Adrenal gland (tissue), 12 donors: Measurements from ENCODE around the gene EIF4H. TPM values are rescaled to one million over a fixed set of nuclear protein-coding genes. Genes with fewer than 3 reads are reported as not detected.

Source experiments
- DNase-seq, 7 donors: peaks; one replicate each; pipeline ENCODE4 v3.0.0-alpha.2; 2019 to 2020
- H3K27ac ChIP-seq, 5 donors: fragments of 200-600 bp; sonication (generic) in 4 of 5; 1 replicate in 3 of 5; 2 replicates in 2 of 5; pipeline versions ENCODE4 v1.5.1 to v1.8.0; 2016 to 2020; ENCODE audit warnings: mild to moderate bottlenecking in 1 of 5
- H3K27me3 ChIP-seq: fragments of 200-600 bp; 2 replicates; pipeline ENCODE4 v1.8.0; 2021
- H3K36me3 ChIP-seq, 2 donors: fragments of 200-600 bp; replicated peaks in 1 of 2; 1 replicate in 1 of 2; 2 replicates in 1 of 2; pipeline versions ENCODE4 v1.5.1 to v1.8.0; 2018 to 2022
- H3K4me1 ChIP-seq, 2 donors: fragments of 200-600 bp; replicated peaks in 1 of 2; 1 replicate in 1 of 2; 2 replicates in 1 of 2; pipeline versions ENCODE4 v1.5.1 to v1.8.0; 2018 to 2021
- H3K4me3 ChIP-seq, 4 donors: fragments of 200-600 bp; sonication (generic) in 3 of 4; one replicate each; pipeline ENCODE4 v1.5.1; 2016 to 2018
- H3K9me3 ChIP-seq, 3 donors: fragments of 200-600 bp; sonication (generic) in 1 of 3; replicated peaks in 1 of 3; 1 replicate in 2 of 3; 2 replicates in 1 of 3; pipeline versions ENCODE4 v1.5.1 to v1.8.0; 2016 to 2021
- POLR2A ChIP-seq, 2 donors: fragments of 450-650 bp; IDR thresholded peaks; one replicate each; pipeline ENCODE4 v1.6.1; 2017; ENCODE audit warnings: antibody characterized with exemption in 2 of 2, mild to moderate bottlenecking in 2 of 2, moderate library complexity in 1 of 2
- WGBS, 4 donors: extraction: QIAGEN DNeasy Blood & Tissue Kit in 2 of 4; methylation state at CpG; one replicate each; pipeline versions ENCODE4 v1.1.5 to v1.1.7; 2013 to 2017; 5-methylcytosine and 5-hydroxymethylcytosine counted together
- intact Hi-C, 2 donors: fragments of 100-400 bp; cut with DNase I; formaldehyde crosslinking; loops; one replicate each; pipeline versions ENCODE4 v1.14.1 to v1.15.0; 2022 to 2023
- polyA plus RNA-seq, 3 donors: library from polyadenylated mRNA; stranded (reverse); fragments of 200-250 nt in 2 of 3; fragments of 350-450 nt in 1 of 3; fragmentation: Illumina TruSeq in 1 of 3; extraction: RNeasy Lipid Tissue Mini Kit (QIAGEN cat#74804) in 1 of 3; gene quantifications; one replicate each; pipeline ENCODE4 v1.2.3, GENCODE V29; 2013 to 2014
- total RNA-seq, 9 donors: library from RNA; depleted of rRNA in 4 of 9; stranded (reverse); fragments of >200 nt in 4 of 9; fragments of 120-200 nt in 1 of 9; fragmentation: NEBNext Ultra II Directional in 1 of 9; extraction: Animal tissue kit (Norgen Biotek cat#: 25700) in 1 of 9; gene quantifications; one replicate each; pipeline versions ENCODE4 v1.1.0 to v1.2.4, GENCODE V29; 2013 to 2023
- TF ChIP-seq, protein P1 (sequence below), 6 experiments: fragments of 450-650 bp in 4 of 6; fragments of 200-600 bp in 2 of 6; sonication (generic) in 1 of 6; IDR thresholded peaks; 1 replicate in 5 of 6; 2 replicates in 1 of 6; pipeline versions ENCODE4 v1.5.1 to v1.8.0; 2016 to 2021; ENCODE audit warnings: antibody characterized with exemption in 6 of 6, mild to moderate bottlenecking in 2 of 6, moderate library complexity in 1 of 6
- donor health status: healthy with polysubstance abuse.
- donor health status: Bipolar disorder and iron deficiency.
- donor health status: DM: yes; HTN: yes; CAD: no.
- donor health status: DM: no; HTN: no; CAD: no.
- donor health status: DM: no; HTN: no; CAD: no.
- donor health status: DM: yes; HTN: yes; CAD: no.

The EIF4H gene
- total and polyA plus RNA-seq, 12 donors, result 108 to 364 (median 252) TPM

DNA sequence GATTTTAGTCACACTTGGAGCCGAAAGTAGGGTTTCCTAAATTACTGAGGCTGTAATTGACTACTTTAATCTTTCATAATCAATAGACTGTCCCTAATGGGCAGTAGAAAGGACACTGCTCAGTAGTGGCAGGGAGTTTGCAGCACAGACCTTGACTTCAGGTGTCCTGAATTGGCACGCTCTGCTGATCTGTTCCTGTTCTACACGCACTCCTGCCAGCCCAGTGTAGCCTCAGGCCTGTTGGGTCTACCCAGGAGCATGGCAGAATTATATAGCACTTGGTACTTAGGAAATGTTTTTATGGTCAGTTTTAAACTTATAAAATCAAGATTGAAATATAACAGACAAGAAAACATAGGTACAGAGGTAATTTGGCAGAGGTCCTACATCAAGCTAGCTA, 9.0 kb downstream of the EIF4H start:
- Histone ChIP-seq H3K27ac (peak overlapping the region in 3 of 5 donors; percentile 22 to 53 (median 27)), H3K9me3 (no peaks in the 10 kb centered on the region), H3K4me3 (no peak overlapping the region), H3K27me3 (no peaks in the 10 kb centered on the region), H3K36me3 (peaks cover 0 to 9% of the 10 kb centered on the region in 2 donors), H3K4me1 (peaks cover 56 to 98% of the 10 kb centered on the region in 2 donors)
- intact Hi-C loops, result loop anchor here (5.0 to 10.0 kb wide), 3 partner anchors 88 to 118 kb away; partner anchors contain the start of gene LIMK1 (in 1 of the 2)
- TF ChIP-seq, protein P1, sequence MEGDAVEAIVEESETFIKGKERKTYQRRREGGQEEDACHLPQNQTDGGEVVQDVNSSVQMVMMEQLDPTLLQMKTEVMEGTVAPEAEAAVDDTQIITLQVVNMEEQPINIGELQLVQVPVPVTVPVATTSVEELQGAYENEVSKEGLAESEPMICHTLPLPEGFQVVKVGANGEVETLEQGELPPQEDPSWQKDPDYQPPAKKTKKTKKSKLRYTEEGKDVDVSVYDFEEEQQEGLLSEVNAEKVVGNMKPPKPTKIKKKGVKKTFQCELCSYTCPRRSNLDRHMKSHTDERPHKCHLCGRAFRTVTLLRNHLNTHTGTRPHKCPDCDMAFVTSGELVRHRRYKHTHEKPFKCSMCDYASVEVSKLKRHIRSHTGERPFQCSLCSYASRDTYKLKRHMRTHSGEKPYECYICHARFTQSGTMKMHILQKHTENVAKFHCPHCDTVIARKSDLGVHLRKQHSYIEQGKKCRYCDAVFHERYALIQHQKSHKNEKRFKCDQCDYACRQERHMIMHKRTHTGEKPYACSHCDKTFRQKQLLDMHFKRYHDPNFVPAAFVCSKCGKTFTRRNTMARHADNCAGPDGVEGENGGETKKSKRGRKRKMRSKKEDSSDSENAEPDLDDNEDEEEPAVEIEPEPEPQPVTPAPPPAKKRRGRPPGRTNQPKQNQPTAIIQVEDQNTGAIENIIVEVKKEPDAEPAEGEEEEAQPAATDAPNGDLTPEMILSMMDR (IDR thresholded peaks at IDR 0.05), result no peak
- no peak for TF ChIP-seq POLR2A (IDR thresholded peaks at IDR 0.05)
- 34 to 43% (median 37%) methylated on average over 3 of the region's 3 CpGs for WGBS, 4 donors
- DNase-seq, result peak in 2 of 7 donors; percentile 30 to 43

DNA sequence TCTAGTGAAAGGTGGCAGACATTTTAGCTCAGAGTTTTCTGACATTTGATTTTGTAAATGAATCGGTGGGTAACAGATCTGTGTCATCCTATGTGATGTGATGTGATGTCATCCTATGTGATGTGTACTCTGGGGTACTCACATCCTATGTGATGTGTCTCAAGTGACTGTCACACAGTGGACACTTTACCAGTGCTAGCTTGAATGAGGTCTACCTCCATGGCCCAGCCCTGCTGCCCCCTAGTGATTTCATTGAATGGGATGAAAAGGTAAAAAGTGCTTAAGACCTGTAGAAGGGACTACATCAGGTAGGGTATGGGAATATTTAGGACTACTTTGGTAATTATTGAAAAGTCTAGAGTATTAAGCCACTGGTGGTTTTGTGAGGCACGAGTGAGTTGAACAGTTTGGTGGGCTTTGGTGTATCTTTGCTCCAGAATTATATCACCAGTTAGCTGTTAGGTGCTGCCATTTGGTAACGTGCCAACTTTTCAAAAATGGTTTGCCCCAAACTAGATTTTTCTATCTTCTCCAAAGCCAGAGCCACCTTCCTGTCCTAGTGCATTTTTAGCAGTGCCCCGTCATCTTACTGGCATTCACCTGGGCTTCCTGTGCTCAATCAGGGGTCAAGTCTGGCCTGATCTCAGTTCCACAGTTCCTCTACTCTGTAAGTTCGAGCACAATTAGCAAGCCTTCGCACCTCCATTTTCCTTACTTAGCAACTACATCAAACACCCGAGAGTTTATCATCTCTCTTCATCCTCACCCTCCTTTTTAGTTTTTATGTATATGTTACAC, 9.7 kb downstream of the EIF4H start:
- Histone ChIP-seq H3K4me3 (no peak overlapping the region), H3K27ac (peak overlapping the region in 2 of 5 donors; percentile 27 to 53), H3K36me3 (peaks cover 0 to 9% of the 10 kb centered on the region in 2 donors), H3K9me3 (no peaks in the 10 kb centered on the region), H3K4me1 (peaks cover 53 to 96% of the 10 kb centered on the region in 2 donors), H3K27me3 (no peaks in the 10 kb centered on the region)
- WGBS, 4 donors, result 56 to 72% (median 64%) methylated on average over 7 of the region's 7 CpGs
- TF ChIP-seq, protein P1 (IDR thresholded peaks at IDR 0.05), result peak in 2 of 6 experiments; percentile 2 to 8
- no peak for TF ChIP-seq POLR2A (IDR thresholded peaks at IDR 0.05)
- no peak for DNase-seq
- intact Hi-C loops, result loop anchor here (5.0 to 10.0 kb wide), 3 partner anchors 89 to 119 kb away; partner anchors contain the start of gene LIMK1 (in 1 of the 2)

DNA sequence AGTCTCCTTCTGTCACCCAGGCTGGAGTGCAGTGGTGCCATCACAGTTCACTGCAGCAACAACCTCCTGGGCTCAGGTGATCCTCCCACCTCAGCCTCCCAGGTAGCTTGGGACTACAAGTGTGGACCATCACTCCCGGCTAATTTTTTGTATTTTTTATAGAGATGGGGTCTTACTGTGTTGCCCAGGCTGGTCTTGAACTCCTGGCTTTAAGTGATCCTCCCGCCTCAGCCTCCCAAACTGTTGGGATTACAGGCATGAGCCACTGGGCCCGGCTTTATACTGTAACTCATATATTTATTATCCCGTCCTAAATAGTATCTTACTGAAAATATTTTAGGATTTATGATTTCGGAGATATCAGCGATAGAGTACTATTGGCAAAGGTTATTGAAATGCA, 10.9 kb downstream of the EIF4H start:
- TF ChIP-seq POLR2A (IDR thresholded peaks at IDR 0.05), result no peak
- TF ChIP-seq, protein P1 (IDR thresholded peaks at IDR 0.05), result no peak

DNA sequence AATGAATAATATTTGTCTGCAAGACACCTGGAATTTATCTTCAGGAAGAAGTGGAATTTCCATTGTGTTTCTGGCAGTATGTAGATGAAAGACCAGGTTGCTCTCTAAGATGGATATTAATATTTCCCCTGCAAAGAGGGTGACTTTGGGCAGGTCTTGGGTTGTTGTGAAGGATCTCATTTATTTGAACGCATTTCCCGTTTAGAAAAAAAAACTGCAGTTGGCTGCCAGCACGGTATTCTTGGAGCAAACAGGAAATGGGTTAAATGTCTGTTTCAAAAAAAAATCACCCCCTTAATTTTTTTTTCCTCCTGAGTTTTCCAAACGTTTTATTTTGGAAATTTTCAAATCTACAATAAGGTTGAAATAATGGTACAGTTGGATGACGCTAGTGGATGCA, 11.5 kb downstream of the EIF4H start:
- Histone ChIP-seq H3K27me3 (no peaks in the 10 kb centered on the region), H3K4me3 (peak overlapping the region in 1 of 4 donors; percentile 17), H3K9me3 (no peaks in the 10 kb centered on the region), H3K4me1 (peaks cover 39 to 78% of the 10 kb centered on the region in 2 donors), H3K27ac (peak overlapping the region in 2 of 5 donors; percentile 23 to 45), H3K36me3 (peaks cover 0 to 26% of the 10 kb centered on the region in 2 donors)
- intact Hi-C loops, result loop anchor here (5.0 to 10.0 kb wide), 3 partner anchors 91 to 121 kb away; no protein-coding TSS in a partner anchor
- no peak for DNase-seq
- TF ChIP-seq, protein P1 (IDR thresholded peaks at IDR 0.05), result no peak
- TF ChIP-seq POLR2A (IDR thresholded peaks at IDR 0.05), result no peak
- WGBS, 4 donors, result 8 to 15% (median 12%) methylated on average over 5 of the region's 5 CpGs

More for the DNA sequence above, 10.9 kb downstream of the EIF4H start:
- no peaks in the 10 kb centered on the region for H3K9me3 ChIP-seq
- WGBS, 4 donors, result 82 to 88% (median 84%) methylated on average over 6 of the region's 6 CpGs
- H3K4me3 ChIP-seq, result no peak overlapping the region
- H3K4me1 ChIP-seq, result peaks cover 42 to 85% of the 10 kb centered on the region in 2 donors
- H3K27ac ChIP-seq, result peak overlapping the region in 2 of 5 donors; percentile 23 to 45
- H3K27me3 ChIP-seq, result no peaks in the 10 kb centered on the region
- peak in 1 of 7 donors; percentile 8 for DNase-seq
- intact Hi-C loops, result loop anchor here (5.0 to 10.0 kb wide), 3 partner anchors 90 to 120 kb away; no protein-coding TSS in a partner anchor
- H3K36me3 ChIP-seq, result peaks cover 0 to 20% of the 10 kb centered on the region in 2 donors
